ENCODE measurements around the gene TIMM44. TPM values are rescaled to one million over a fixed set of nuclear protein-coding genes. Genes with fewer than 3 reads are reported as not detected.
"Not testable (repeated sequence)": the region's sequence is repeated elsewhere in the genome, so short reads cannot be mapped to it uniquely, and the experiment has no call there.

Gene TIMM44
- total RNA-seq, 1 donor from 2014 or later: 26.2 TPM

DNA sequence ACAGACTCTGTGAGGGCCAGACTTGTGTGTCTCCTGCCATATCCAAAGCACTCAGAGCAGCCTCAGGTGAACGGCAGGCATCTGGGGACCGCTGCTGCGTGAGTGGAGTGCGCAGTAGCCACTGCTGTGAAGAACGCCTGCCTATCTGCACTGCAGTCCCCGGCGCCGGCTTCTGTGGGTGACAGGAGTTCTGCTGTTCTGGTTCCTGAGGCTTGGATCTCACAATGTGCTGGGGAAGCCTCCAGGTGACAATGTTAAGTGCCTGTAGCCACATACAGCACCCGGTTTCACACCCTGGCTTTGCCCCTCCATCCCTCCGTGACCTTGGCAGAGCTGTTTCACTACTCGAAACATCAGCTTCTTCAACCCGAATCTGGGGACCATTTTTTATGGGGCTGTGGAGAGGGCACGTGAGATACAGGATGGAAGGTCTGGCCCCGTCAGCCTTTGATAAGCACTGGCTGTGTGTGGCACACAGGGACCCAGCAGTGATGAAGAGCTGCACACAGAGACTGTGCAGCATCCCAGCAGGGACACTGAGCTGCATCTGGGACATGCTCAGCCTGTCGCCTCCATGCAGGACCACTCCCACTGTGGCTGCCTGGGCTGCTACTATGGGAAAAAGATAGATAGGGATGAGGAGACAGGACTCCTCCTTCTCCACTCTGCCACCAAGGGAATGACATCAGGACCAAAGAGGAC, 33.7 kb upstream of the TIMM44 start:
- no peak for DNase-seq (ENCODE audit: low read depth in 2 of 2)

GRCh38 chr19:7976461-7976860, 33.0 kb upstream of the TIMM44 start:
- DNase-seq (ENCODE audit: low read depth in 2 of 2): no peak

- DNase-seq (ENCODE audit: low read depth in 2 of 2): no peak
Observed at GRCh38 chr19:7975037-7975436, 31.6 kb upstream of the TIMM44 start.

GRCh38 chr19:7973883-7974282, 30.4 kb upstream of the TIMM44 start:
- no peak for DNase-seq (ENCODE audit: low read depth in 2 of 2)

DNA sequence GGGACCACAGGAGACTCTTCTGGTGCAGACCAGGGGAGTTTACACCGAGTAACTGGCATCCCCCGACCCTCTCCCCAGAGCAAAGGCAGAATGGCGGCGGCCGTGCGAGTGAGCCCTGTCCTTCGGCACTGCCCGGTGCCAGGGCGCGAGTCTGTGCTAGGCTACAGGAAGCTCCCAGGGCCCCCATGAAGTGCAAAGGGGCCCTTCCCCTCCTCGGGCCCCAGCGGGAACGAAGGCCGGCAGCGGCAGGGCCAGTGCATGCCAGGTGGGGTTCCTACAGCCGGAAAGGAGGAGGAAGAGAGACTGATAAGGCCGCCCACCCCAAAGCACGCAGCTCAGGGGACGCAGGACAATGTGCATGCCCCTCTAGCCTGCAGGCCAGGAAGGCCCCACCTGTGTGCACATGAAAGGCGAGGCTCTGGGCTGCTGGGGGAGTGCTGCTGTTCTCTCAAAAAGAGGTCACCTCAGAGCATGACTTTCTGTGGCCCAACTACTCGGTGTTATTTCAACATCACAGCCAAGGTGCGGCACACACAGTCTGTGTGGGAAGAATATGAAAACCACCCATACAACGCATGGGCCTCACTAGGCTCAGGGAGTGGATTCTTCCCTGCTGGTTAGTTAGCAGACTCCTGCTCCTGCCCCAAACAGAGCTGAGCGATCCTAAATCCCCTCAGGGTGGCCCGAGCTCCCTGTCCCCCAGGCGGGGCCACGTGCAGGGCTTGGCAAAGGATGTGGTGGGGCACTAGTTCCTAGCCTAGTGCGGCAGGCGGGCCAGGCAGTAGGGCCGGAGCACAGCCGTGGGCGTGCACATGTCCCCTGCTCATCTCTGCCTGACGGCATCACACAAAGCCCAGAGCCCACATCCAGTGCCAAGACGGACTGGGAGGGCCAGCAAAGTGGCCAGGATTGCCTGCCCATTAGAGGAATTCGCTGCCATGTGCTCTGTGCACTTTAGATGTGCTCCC, 28.4 kb upstream of the TIMM44 start:
- DNase-seq (ENCODE audit: low read depth in 2 of 2): no peak

DNA sequence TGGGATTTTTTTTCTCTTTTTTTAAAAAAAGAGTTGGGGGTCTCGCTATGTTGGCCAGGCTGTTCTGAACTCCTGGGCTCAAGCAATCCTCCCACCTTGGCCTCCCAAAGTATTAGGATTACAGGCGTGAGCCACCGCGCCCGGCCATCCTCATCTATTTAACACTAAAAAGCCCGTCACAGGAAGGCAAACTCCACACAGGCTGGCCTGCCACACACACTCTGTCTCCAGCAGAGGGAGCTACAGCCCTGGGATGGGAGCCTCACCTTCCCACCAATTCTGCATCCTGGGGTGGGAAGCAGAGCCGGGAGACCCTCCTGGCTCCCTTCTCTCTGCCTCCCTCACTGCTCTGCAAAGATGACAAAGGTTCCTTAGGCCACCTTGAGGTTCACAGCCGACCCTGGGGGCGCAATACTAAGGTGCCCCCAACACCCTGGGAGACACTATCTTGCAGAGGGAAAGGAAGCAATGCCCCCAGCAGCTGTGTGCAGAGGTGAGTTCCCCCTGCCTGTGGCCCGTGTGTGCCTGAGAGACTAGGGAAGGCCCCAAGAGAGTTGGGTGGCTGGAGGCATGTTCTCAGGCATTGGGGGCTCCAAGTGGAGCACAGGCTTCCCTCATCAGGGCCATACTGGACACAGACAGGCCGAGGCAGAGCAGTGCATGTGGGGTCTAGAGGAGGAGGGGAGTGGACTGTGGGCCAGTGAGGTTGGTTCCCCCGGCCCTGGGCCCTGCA, 27.4 kb upstream of the TIMM44 start:
- DNase-seq (ENCODE audit: low read depth in 2 of 2): peak; percentile 18 to 52

DNA sequence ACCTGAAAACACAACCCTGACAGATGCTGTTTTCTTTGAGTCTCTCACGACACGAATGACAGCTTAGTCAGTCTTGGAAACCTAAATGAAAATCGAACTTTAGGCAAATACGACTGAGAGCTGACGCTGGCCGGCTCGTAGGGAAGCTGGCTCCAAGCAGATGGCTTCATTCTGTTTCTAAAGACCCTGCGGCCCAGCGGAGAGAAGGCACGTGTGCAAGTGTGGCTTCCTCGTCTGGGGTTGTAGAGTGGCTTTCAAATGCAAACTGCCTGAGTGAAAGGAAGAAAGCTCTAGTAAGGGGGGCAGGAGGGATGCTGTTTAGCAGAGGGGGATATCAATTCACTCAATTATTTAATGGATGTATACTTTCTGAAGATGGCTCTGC, 26.1 kb upstream of the TIMM44 start:
- no peak for DNase-seq (ENCODE audit: low read depth in 2 of 2)

DNA sequence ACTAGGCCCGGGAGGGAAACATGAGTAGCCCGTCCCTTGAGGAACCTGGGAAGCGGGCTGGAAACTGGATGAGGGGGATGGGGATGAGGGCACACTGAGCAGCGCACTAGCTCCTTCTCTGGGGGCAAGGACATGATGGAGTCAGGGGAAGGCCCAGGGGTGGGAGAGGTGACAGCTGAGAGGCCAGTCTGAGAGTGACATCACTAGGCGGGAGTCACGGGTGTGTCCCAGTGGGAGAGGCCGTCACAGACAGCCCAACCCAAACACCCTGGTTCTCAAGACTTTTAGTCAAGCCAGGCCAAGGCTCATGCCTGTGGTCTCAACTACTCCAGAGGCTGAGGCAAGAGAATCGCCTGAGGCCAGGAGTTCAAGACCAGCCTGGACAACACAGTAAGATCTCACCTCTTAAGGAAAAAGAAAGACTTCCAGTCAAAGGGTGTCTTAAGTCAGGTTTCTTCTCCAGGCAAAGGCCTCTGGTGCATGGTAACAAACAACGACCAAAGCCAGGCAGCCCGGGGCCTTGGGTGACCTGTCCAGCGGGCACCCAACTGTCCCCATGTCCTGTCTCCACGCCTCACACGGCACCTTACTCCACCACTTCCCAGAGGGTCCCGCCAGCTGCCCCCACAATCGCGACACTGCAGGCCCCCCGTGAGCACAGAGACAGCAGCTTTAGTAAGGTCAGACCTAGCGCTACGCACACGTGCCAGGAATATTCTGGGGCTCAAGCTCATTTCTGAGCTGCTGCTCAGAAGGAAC, 25.5 kb upstream of the TIMM44 start:
- no peak for DNase-seq (ENCODE audit: low read depth in 2 of 2)

- no peak for DNase-seq (ENCODE audit: low read depth in 2 of 2)
Observed at GRCh38 chr19:7968008-7968795, 24.7 kb upstream of the TIMM44 start.

DNA sequence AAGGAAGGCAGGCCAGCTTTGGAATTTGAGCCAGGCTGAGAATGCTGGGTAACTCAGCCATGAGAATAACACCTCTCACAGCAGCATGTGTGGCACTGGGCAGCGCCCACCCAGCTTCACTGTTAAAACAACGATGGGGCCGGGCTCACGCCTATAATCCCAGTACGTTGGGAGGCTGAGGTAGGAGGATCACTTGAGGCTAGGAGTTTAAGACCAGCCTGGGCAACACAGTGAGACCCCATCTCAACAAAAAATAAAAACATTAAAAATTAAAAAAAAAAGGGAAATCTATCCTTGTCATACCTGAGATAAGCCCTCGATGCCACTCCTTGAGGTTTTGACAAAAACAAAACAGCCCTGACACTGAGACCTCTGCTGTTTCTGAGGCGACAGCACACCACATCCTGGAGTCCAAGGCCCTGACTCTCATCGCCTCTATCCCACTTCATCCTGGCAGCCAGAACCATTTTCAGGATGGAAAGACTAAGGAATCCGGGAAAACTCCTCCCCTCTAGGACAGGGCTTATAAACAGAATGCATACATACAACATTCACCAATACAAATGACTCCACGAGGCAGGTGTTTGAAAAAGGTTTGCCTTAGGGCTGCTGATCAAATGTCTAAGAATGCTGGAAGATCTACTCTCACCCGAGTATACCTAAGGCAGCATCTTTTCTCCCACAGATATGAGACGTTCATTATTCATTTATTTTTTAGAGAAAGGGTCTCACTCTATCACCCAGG, 22.6 kb upstream of the TIMM44 start:
- no peak for DNase-seq (ENCODE audit: low read depth in 2 of 2)

DNA sequence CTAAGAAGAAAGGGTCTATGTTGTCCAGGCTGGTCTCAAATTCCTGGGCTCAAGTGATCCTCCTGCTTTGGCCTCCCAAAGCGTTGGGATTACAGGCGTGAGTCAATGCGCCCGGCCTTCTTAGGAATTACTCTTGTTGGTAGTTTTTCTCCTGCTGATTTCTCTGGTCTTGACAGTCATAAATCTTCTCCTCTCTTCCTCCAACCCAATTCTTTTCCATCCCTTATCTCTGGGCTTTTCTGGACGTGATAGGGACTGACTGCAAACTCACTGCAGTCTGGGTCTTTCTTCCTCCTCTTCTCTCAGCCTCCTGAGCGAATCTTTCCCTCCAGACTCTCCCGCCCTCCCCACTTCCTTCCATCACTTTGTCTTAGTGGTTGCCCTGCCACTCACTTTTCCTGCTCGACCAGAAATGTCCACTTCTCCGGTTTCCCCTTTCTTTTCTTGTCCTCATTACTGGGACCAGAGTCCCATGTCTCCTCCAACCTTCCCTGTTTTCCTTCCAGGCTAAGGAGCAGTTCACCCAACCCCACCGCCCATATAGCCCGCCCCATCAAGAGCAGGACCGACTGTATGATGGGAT, 21.9 kb upstream of the TIMM44 start:
- no peak for DNase-seq (ENCODE audit: low read depth in 2 of 2)

DNA sequence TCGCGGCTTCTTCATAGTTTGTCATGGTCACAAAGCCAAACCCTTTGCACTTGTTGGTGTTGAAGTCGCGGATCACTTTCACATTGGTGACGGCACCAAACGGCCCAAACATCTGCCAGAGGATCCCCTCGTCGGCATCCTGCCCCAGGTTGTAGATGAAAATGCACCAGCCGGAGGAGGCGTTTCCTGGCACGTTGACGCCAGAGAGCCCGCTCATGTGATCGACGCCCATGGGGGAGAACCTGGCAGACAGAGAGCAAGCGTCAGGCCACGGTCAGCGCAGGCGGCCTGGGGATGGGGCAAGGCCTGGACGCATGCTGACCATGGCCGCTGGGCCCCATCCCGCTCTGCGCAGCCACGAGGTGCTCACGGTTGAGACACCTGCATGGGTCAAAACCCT, 20.1 kb upstream of the TIMM44 start:
- DNase-seq (ENCODE audit: low read depth in 2 of 2): no peak

DNA sequence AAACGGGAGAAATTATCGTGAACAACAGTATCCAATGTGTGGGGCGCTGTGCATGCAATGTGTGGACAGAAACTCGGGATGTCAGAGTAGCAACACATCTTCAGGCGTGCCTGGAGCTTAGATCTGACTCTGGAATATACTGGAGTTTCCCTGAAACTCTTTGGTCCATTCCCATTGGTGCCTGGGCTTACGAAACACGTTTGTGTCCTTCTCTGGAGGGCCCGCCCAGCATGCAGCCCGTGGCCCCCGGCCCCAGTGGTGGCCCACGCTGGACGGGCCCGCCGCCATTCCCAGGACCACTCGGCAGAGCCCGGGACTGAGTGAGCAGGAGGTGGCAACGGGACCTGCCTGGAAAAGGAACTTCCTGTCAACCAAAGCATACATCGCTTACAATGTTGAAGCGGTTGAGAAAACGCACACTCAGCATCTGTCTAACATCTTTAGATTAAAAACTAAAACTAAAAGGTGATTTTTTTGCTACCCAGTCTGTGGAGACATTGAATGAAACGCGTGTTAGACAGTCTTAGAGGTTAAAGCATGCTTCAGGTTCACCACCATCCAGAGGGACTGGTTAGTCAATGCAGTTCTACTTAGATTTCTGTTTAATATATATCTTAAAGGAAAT, 19.3 kb upstream of the TIMM44 start:
- DNase-seq (ENCODE audit: low read depth in 2 of 2): no peak

DNA sequence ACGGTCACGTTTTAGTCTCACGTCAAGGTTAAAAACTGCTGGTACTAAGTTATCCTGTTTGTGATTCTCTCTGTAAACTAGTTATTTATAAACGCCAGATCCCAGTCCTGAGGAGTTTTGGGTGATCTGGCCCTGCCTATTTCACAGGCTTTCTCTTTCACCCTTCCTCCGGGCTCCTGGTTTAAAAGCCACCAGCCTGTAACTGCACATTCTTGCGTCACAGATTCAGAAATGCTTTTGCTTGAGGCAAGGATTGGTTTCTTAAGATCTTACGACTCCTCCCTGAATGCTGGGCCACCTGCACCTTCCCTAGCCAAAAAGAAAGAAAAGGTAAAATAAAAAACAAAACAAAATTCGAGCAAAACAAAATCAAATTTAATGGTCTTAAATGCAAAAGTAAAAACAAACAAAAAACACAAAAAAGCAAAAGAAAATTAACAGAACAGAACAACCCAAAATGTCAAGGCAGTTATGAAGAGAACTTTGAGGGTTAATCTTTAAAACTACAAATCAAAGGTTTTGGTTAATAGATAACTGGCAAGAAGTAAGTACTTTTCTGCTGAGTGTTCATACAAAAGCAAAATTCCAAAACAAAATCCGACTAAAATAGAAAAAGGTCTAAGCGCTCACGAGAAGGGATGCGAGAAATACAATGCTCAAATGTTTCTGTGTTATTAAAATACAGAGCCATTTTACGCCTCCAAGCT, 18.6 kb upstream of the TIMM44 start:
- no peak for DNase-seq (ENCODE audit: low read depth in 2 of 2)

DNA sequence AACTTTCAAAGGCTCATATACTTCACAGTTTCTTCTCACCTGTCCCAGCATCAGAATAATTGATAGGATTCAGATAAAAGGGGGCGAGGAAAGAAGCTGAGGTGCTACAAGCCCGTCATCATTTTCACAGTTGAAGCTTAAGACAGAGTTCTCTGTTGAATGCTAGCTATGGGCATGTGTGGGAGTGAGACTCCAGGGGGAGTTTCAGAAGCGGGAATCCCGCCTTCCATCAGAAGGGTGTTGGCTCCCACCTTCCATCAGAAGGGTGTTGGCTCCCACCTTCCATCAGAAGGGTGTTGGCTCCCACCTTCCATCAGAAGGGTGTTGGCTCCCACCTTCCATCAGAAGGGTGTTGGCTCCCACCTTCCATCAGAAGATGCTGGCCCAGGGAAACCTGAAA, 17.6 kb upstream of the TIMM44 start:
- not testable (repeated sequence) for DNase-seq (ENCODE audit: low read depth in 2 of 2)

DNA sequence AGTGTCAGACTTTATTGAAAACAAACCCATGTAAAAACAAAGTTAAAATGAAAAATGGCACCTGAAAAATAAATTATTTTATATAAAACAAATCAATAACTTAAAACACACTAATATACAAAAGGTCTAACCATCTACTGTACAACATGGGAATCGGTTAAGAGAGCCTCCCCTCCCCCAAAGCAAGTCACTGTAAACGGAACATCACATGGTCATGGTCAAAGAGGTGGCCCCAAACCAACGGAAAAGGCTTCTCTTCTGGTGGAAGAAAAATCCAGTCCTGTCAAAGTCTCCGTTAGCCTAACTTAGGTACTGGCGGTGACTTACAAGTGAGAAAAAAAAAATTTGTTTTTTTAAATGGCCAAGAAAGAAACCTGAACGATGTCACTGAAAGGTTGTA, 15.7 kb upstream of the TIMM44 start:
- no peak for DNase-seq (ENCODE audit: low read depth in 2 of 2)

DNA sequence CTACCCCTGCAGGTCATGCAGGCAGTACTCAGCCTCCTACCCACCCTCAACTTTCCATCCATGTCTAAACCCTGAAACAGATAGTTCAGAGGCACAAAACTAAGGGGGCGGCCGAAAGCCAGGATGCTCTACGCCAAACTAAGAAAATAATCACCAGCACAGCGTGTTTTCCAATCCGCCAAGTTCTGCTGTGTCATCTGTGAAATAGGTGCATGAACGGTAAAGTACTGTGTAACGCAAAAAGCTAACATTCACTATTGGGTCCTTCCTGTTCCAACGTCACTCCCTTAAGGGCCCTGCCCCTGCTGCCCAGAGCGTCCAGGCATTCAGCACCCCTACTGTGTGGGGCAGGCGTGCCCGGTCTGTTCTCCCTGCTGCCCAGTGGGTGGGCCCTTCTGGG, 12.2 kb upstream of the TIMM44 start:
- no peak for DNase-seq (ENCODE audit: low read depth in 2 of 2)

DNA sequence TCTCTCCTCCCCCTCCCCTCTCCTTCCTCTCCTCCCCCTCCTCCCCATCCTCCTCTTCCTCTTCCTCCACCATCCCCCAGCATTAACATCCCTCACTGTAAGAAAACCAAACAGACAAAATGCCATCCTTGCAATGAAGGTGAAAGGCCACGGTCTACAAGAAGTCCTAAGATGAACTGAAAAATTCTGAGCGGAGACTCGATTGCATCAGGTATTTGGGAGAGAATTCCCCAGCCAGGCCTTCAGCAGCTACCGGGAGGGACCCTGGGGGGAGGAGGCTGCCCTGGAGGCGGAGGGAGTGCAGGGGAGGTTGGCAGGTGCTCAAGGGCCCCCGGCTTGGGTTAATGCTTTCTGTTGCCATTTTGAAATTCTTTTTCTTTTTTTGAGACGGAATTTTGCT, 10.1 kb upstream of the TIMM44 start:
- no peak for DNase-seq (ENCODE audit: low read depth in 2 of 2)
